Measurements from ENCODE around the gene SLC12A3.

DNA sequence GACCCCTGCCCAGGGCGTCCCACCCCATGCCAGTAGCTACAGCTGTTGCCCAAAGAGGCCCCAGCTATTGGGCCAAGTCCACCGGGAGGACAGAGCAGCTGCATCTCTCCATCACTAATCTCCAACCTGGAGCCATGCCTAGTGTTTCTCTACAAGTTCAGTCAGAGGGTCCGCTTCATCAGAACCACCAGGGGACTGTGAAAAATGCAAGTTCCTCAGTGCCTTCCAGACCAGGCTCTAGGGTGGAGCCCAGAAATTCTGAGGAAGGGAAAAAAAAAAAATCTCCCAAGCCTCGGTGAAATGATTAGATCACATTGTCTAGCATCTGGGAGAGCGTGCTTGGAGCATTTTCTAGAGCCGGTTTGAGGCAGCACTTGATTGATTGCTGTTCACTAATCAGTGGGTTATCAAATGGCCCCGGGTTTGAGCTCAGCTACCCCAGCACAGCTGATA, 44.5 kb downstream of the SLC12A3 start:
- TF ChIP-seq ARNTL (CRISPR knock-in tag; IDR thresholded peaks at IDR 0.05; ENCODE audit: borderline replicate concordance, low read depth) (no peak), ZNF565 (CRISPR knock-in tag; conservative IDR thresholded peaks at IDR 0.05; ENCODE audit: low read depth) (no peak), ESRRG (CRISPR knock-in tag; IDR thresholded peaks at IDR 0.05) (no peak), SNAI2 (CRISPR knock-in tag; IDR thresholded peaks at IDR 0.05) (no peak)
- TF ChIP-seq, protein P1, sequence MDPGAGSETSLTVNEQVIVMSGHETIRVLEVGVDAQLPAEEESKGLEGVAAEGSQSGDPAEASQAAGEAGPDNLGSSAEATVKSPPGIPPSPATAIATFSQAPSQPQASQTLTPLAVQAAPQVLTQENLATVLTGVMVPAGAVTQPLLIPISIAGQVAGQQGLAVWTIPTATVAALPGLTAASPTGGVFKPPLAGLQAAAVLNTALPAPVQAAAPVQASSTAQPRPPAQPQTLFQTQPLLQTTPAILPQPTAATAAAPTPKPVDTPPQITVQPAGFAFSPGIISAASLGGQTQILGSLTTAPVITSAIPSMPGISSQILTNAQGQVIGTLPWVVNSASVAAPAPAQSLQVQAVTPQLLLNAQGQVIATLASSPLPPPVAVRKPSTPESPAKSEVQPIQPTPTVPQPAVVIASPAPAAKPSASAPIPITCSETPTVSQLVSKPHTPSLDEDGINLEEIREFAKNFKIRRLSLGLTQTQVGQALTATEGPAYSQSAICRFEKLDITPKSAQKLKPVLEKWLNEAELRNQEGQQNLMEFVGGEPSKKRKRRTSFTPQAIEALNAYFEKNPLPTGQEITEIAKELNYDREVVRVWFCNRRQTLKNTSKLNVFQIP (CRISPR knock-in tag; IDR thresholded peaks at IDR 0.05; ENCODE audit: borderline replicate concordance, low read depth): no peak
- TF ChIP-seq, protein P2, sequence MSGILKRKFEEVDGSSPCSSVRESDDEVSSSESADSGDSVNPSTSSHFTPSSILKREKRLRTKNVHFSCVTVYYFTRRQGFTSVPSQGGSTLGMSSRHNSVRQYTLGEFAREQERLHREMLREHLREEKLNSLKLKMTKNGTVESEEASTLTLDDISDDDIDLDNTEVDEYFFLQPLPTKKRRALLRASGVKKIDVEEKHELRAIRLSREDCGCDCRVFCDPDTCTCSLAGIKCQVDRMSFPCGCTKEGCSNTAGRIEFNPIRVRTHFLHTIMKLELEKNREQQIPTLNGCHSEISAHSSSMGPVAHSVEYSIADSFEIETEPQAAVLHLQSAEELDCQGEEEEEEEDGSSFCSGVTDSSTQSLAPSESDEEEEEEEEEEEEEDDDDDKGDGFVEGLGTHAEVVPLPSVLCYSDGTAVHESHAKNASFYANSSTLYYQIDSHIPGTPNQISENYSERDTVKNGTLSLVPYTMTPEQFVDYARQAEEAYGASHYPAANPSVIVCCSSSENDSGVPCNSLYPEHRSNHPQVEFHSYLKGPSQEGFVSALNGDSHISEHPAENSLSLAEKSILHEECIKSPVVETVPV (CRISPR knock-in tag; IDR thresholded peaks at IDR 0.05): no peak

Measured in SK-N-SH treated with all-trans-retinoic acid at 6 μM for 48 hours (cell line).